SK-N-MC (cell line): ENCODE measurements around the gene CADM4.
"Not testable (repeated sequence)": the region's sequence is repeated elsewhere in the genome, so short reads cannot be mapped to it uniquely, and the experiment has no call there.

Experiments
- DNase-seq: peaks from one replicate; pipeline ENCODE4 v3.0.0-alpha.2; 2011; ENCODE audit warnings: low read depth, low spot score
- H3K27ac ChIP-seq: fragments of 200-600 bp; sonication (generic); 2 replicates; pipeline ENCODE4 v1.5.1; 2016; ENCODE audit warnings: mixed run types
- H3K36me3 ChIP-seq: fragments of 200-600 bp; sonication (generic); 2 replicates; pipeline ENCODE4 v1.6.1; 2017; ENCODE audit warnings: antibody characterized with exemption, low read length, mixed read lengths; ENCODE audit not compliant: insufficient read depth
- H3K4me3 ChIP-seq: fragments of 200-600 bp; sonication (generic); 2 replicates; pipeline ENCODE4 v1.5.1; 2016
- H3K9ac ChIP-seq: fragments of 200-600 bp; sonication (generic); 2 replicates; pipeline ENCODE4 v1.8.0; 2017; ENCODE audit warnings: mixed run types, mixed read lengths; ENCODE audit not compliant: insufficient read length
- H3K9me3 ChIP-seq: fragments of 200-600 bp; sonication (generic); 2 replicates; pipeline ENCODE4 v1.6.1; 2017; ENCODE audit warnings: low read depth, mild to moderate bottlenecking, antibody characterized with exemption, low read length, moderate library complexity, mixed read lengths
- EZH2 ChIP-seq: fragments of 200-600 bp; sonication (generic); IDR thresholded peaks from one replicate; pipeline ENCODE4 v1.6.1; 2017; ENCODE audit warnings: antibody characterized with exemption
- FOXP2 ChIP-seq: optimal IDR thresholded peaks from 2 replicates; pipeline ENCODE3; 2011; ENCODE audit warnings: mild to moderate bottlenecking, moderate library complexity; ENCODE audit not compliant: insufficient read depth; ENCODE audit errors: extremely low read length, control extremely low read depth
- POLR2AphosphoS5 ChIP-seq: IDR thresholded peaks from 2 replicates; pipeline ENCODE4 v1.6.1; 2012; ENCODE audit warnings: mild to moderate bottlenecking, low read depth, low read length, borderline replicate concordance

CADM4 gene

GRCh38 chr19:43652546-43652874, 12.9 kb upstream of the CADM4 start:
- H3K9ac ChIP-seq = no peak overlapping the region
- H3K4me3 ChIP-seq = no peak overlapping the region
- H3K27ac ChIP-seq = no peak overlapping the region
- peaks cover 66% of the 10 kb centered on the region for H3K36me3 ChIP-seq
- DNase-seq = no peak
- TF ChIP-seq FOXP2 (no peak), POLR2AphosphoS5 (no peak), EZH2 (no peak)
- no peaks in the 10 kb centered on the region for H3K9me3 ChIP-seq

GRCh38 chr19:43651758-43652545, 12.3 kb upstream of the CADM4 start:
- Histone ChIP-seq H3K9me3 (no peaks in the 10 kb centered on the region), H3K36me3 (peaks cover 66% of the 10 kb centered on the region), H3K4me3 (no peak overlapping the region), H3K27ac (no peak overlapping the region), H3K9ac (no peak overlapping the region)
- TF ChIP-seq EZH2 (no peak), POLR2AphosphoS5 (no peak), FOXP2 (no peak)
- DNase-seq = no peak

GRCh38 chr19:43650276-43650675, 10.6 kb upstream of the CADM4 start:
- DNase-seq, H3K9ac ChIP-seq, H3K4me3 ChIP-seq, H3K9me3 ChIP-seq, H3K27ac ChIP-seq: not testable (repeated sequence)
- peaks cover 62% of the 10 kb centered on the region for H3K36me3 ChIP-seq

DNA sequence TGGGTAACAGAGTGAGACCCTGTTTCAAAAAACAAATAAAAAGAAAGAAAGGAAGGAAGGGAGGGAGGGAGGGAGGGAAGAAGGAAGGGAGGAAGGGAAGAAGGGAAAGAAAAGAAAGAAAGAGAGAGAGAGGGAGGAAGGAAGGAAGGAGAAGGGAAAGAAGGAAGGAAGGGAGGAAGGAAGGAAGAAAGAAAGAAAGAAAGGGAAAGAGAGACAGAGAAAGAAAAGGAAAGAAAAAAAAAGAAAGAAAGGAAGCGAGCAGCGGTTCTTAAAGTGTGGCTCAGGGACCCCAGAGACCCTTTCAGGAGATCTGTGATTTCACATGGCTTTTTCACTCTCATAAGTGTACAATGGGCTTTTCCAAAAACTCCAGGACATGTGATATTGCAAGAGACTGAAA, 9.9 kb upstream of the CADM4 start:
- no peak overlapping the region for H3K27ac ChIP-seq
- peaks cover 57% of the 10 kb centered on the region for H3K36me3 ChIP-seq

GRCh38 chr19:43648633-43649032, 9.0 kb upstream of the CADM4 start:
- Histone ChIP-seq H3K4me3 (no peak overlapping the region), H3K36me3 (peaks cover 55% of the 10 kb centered on the region), H3K9me3 (no peaks in the 10 kb centered on the region), H3K9ac (no peak overlapping the region), H3K27ac (no peak overlapping the region)
- DNase-seq = no peak
- TF ChIP-seq EZH2 (no peak), FOXP2 (no peak), POLR2AphosphoS5 (no peak)

More for the DNA sequence above, 9.9 kb upstream of the CADM4 start:
- H3K9ac ChIP-seq = no peak overlapping the region
- no peaks in the 10 kb centered on the region for H3K9me3 ChIP-seq
- H3K4me3 ChIP-seq = no peak overlapping the region
- DNase-seq = no peak
- TF ChIP-seq FOXP2 = no peak
- TF ChIP-seq POLR2AphosphoS5 = no peak
- TF ChIP-seq EZH2 = no peak

DNA sequence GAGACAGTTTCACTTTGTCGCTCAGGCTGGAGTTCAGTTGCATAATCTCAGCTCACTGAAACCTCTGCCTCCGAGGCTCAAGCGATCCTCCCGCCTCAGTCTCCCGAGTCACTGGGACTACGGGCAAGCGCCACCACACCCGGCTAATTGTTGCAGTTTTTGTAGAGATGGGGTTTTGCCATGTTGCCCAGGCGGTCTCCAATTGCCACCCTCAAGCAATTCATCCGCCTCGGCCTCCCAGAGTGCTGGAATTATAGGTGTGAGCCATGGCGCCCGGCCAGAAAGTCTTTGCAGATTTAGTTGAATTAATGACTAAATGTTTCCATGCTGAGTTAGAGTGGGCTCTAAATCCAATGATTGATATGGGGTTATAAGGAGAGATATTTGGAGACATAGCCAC, 4.5 kb upstream of the CADM4 start:
- no peaks in the 10 kb centered on the region for H3K9me3 ChIP-seq
- H3K4me3 ChIP-seq = no peak overlapping the region
- TF ChIP-seq POLR2AphosphoS5 (no peak), FOXP2 (no peak), EZH2 (no peak)
- no peak for DNase-seq
- H3K9ac ChIP-seq = no peak overlapping the region
- H3K36me3 ChIP-seq = peaks cover 32% of the 10 kb centered on the region; the same call in 1 of the 2 replicates
- H3K27ac ChIP-seq = no peak overlapping the region

DNA sequence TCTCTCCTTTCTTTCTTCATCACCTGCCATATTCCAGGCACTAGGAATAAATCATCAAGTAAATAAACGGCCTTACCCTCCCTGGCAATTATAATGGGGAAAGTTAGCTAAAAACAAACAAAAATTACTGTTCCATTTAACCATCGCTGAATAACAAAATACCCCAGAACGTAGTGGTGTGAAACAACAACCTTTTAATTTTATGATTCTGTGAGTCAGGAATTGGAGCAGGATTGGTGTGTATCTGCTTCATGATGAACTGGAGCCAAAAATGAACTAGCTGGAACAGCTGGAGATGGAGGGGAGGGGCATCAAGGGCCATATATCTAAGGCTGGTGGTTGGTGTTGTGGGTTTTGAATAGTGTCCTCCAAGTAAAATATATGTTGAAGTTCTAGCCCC, 3.7 kb upstream of the CADM4 start:
- H3K36me3 ChIP-seq = peaks cover 24% of the 10 kb centered on the region; the same call in 1 of the 2 replicates
- DNase-seq = no peak
- no peak overlapping the region for H3K4me3 ChIP-seq
- TF ChIP-seq POLR2AphosphoS5 (no peak), FOXP2 (no peak), EZH2 (no peak)
- H3K9me3 ChIP-seq = no peaks in the 10 kb centered on the region
- H3K9ac ChIP-seq = no peak overlapping the region
- no peak overlapping the region for H3K27ac ChIP-seq

DNA sequence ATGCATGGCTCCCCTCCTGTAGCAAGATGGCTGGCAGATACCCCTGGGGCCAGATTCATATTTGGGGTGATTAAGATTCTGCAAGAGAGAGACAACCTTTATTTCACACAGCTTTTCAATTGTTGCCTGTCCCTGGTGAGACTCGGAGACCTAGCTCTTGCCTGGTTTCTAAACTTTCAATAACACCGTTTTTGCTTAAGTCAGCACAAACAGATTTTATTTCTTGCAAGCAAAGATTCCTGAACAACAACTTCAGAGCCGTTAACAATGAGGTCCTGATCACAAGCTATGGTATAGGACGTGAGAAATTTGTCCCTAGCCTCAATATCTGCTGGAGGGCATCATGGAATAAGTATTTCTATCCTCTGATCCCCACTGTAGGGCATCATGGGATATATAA, 2.9 kb upstream of the CADM4 start:
- no peak overlapping the region for H3K9ac ChIP-seq
- H3K27ac ChIP-seq = no peak overlapping the region
- DNase-seq = no peak
- H3K4me3 ChIP-seq = peak overlapping the region; percentile 37; the same call in 1 of the 2 replicates
- no peaks in the 10 kb centered on the region for H3K9me3 ChIP-seq
- peaks cover 16% of the 10 kb centered on the region; the same call in 1 of the 2 replicates for H3K36me3 ChIP-seq
- TF ChIP-seq FOXP2 (no peak), EZH2 (no peak), POLR2AphosphoS5 (no peak)

DNA sequence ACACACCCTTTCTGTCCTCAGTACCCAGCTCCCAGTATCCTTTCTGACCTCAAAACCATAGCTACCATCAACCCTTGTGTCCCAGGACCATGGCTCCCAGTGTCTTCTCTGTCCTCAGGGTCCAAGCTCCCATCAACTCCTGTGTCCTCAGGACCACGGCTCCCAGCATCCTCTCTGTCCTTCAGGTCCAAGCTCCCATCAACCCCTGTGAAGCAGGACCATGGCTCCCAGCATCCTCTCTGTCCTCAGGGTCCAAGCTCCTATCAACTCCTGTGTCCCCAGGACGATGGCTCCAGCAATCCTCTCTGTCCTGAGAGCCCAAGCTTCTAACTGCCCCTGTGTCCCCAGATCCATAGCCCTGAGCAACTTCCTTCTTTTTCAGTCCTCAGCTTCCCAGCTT, 1.7 kb upstream of the CADM4 start:
- no peak for DNase-seq
- no peaks in the 10 kb centered on the region for H3K9me3 ChIP-seq
- no peak overlapping the region for H3K4me3 ChIP-seq
- TF ChIP-seq EZH2 (no peak), FOXP2 (no peak), POLR2AphosphoS5 (no peak)
- no peak overlapping the region for H3K9ac ChIP-seq
- no peak overlapping the region for H3K27ac ChIP-seq
- peaks cover 4% of the 10 kb centered on the region; the same call in 1 of the 2 replicates for H3K36me3 ChIP-seq
